Inferior parietal cortex (tissue), 1 donor: ENCODE data around the gene PON2.

Source experiments
- DNase-seq: peaks from one replicate; pipeline ENCODE4 v3.0.0-alpha.2; 2016; ENCODE audit errors: extremely low spot score

PON2 gene

GRCh38 chr7:95444796-95445195 is 10.0 kb upstream of the PON2 start:
- DNase-seq: no peak

- no peak for DNase-seq
Measured at GRCh38 chr7:95441042-95441823, 6.4 kb upstream of the PON2 start.

- no peak for DNase-seq
Measured at GRCh38 chr7:95440394-95441038, 5.7 kb upstream of the PON2 start.

GRCh38 chr7:95436407-95436806 is 1.6 kb upstream of the PON2 start:
- DNase-seq: no peak

GRCh38 chr7:95435422-95435780 is 573 bp upstream of the PON2 start:
- DNase-seq: no peak

- no peak for DNase-seq
Measured at GRCh38 chr7:95433952-95434556, 774 bp downstream of the PON2 start.

- DNase-seq: no peak
Measured at GRCh38 chr7:95433129-95433528, 1.7 kb downstream of the PON2 start.

- no peak for DNase-seq
Measured at GRCh38 chr7:95432606-95433005, 2.2 kb downstream of the PON2 start.

GRCh38 chr7:95430864-95431263 is 4.0 kb downstream of the PON2 start:
- DNase-seq: no peak

- no peak for DNase-seq
Measured at GRCh38 chr7:95429241-95429990, 5.4 kb downstream of the PON2 start.

- no peak for DNase-seq
Measured at GRCh38 chr7:95427914-95428516, 6.8 kb downstream of the PON2 start.

GRCh38 chr7:95427166-95427565 is 7.7 kb downstream of the PON2 start:
- DNase-seq: peak; percentile 57

GRCh38 chr7:95425694-95426093 is 9.1 kb downstream of the PON2 start:
- no peak for DNase-seq

GRCh38 chr7:95424716-95425115 is 10.1 kb downstream of the PON2 start:
- DNase-seq: no peak

GRCh38 chr7:95421847-95422444 is 12.9 kb downstream of the PON2 start:
- no peak for DNase-seq

GRCh38 chr7:95421000-95421846 is 13.6 kb downstream of the PON2 start:
- peak; percentile 53 for DNase-seq

- no peak for DNase-seq
Measured at GRCh38 chr7:95412075-95412474, 22.8 kb downstream of the PON2 start.

GRCh38 chr7:95411666-95412065 is 23.2 kb downstream of the PON2 start:
- DNase-seq: no peak

GRCh38 chr7:95411036-95411435 is 23.8 kb downstream of the PON2 start:
- no peak for DNase-seq

- no peak for DNase-seq
Measured at GRCh38 chr7:95407751-95408150, 27.1 kb downstream of the PON2 start.

GRCh38 chr7:95405800-95406199 is 29.0 kb downstream of the PON2 start:
- DNase-seq: no peak
